ENCODE measurements around the gene PSME4. TPM values are rescaled to one million over a fixed set of nuclear protein-coding genes. Genes with fewer than 3 reads are reported as not detected.

The PSME4 gene
- total and polyA plus RNA-seq, 2 experiments from 2014 or later = 44.7 to 98.6 TPM

GRCh38 chr2:53989210-53989862, 18.5 kb upstream of the PSME4 start (continued):
- TF ChIP-seq NANOG (IDR thresholded peaks at IDR 0.05; ENCODE audit: borderline replicate concordance) = no peak
- no peak for TF ChIP-seq CREB1 (CRISPR knock-in tag; IDR thresholded peaks at IDR 0.05; ENCODE audit: low read depth)
- TF ChIP-seq STAT1 (IDR thresholded peaks at IDR 0.05; ENCODE audit: unreplicated experiment) = no peak
- no peak for TF ChIP-seq EZH2 (IDR thresholded peaks at IDR 0.05; ENCODE audit: low read depth, unreplicated experiment)
- TF ChIP-seq REST (IDR thresholded peaks at IDR 0.05; ENCODE audit: unreplicated experiment) = no peak
- no peak for TF ChIP-seq ZNF331 (CRISPR knock-in tag; IDR thresholded peaks at IDR 0.05; ENCODE audit: low read depth)
- no peak for TF ChIP-seq ETS1 (IDR thresholded peaks at IDR 0.05)
- TF ChIP-seq ZNF114 (CRISPR knock-in tag; IDR thresholded peaks at IDR 0.05) = no peak
- no peak for TF ChIP-seq EZH2phosphoT487 (IDR thresholded peaks at IDR 0.05; ENCODE audit: unreplicated experiment)

GRCh38 chr2:53987336-53987921, 16.6 kb upstream of the PSME4 start:
- Mint-ChIP-seq H3K27ac (no peak overlapping the region), H3K4me3 (no peak overlapping the region), H3K27me3 (ENCODE audit: insufficient read depth, low read depth, poor library complexity) (no peaks in the 10 kb centered on the region), H3K36me3 (ENCODE audit: low read depth) (no peaks in the 10 kb centered on the region; the same call in 2 of the 3 replicates), H3K4me1 (peaks cover 3% of the 10 kb centered on the region; the same call in 1 of the 3 replicates), H3K9me3 (no peaks in the 10 kb centered on the region; the same call in 2 of the 3 replicates)
- DNase-seq (ENCODE audit: low spot score) (no peak), ATAC-seq (no peak)
- Histone ChIP-seq H3F3A (replicated peaks; ENCODE audit: low read depth) (no peaks in the 10 kb centered on the region), H3K4me3 (no peak overlapping the region), H2AFZ (no peak overlapping the region), H3K36me3 (ENCODE audit: insufficient read depth) (no peaks in the 10 kb centered on the region), H3K4me1 (ENCODE audit: insufficient read depth) (no peaks in the 10 kb centered on the region), H3K4me2 (no peak overlapping the region), H3K9me2 (ENCODE audit: insufficient read depth) (no peaks in the 10 kb centered on the region), H4K20me1 (replicated peaks; ENCODE audit: insufficient read depth) (no peaks in the 10 kb centered on the region), H3K27me3 (ENCODE audit: insufficient read depth) (no peaks in the 10 kb centered on the region), H3K79me2 (replicated peaks; ENCODE audit: insufficient read depth) (no peaks in the 10 kb centered on the region), H3K27ac (ENCODE audit: low read depth) (no peak overlapping the region)
- TF ChIP-seq ZNF331 (CRISPR knock-in tag; IDR thresholded peaks at IDR 0.05; ENCODE audit: low read depth) = no peak
- TF ChIP-seq EZH2 (IDR thresholded peaks at IDR 0.05; ENCODE audit: low read depth, unreplicated experiment) = no peak
- TF ChIP-seq ZNF462 (CRISPR knock-in tag; IDR thresholded peaks at IDR 0.05) = no peak
- TF ChIP-seq ETS1 (IDR thresholded peaks at IDR 0.05) = no peak
- no peak for TF ChIP-seq STAT1 (IDR thresholded peaks at IDR 0.05; ENCODE audit: unreplicated experiment)

Data from GM23338 (cell line).